ENCODE data around the gene TNNT2.
A peak's percentile ranks its signal among the peaks of the same experiment; 100 is the strongest.

TNNT2 gene

DNA sequence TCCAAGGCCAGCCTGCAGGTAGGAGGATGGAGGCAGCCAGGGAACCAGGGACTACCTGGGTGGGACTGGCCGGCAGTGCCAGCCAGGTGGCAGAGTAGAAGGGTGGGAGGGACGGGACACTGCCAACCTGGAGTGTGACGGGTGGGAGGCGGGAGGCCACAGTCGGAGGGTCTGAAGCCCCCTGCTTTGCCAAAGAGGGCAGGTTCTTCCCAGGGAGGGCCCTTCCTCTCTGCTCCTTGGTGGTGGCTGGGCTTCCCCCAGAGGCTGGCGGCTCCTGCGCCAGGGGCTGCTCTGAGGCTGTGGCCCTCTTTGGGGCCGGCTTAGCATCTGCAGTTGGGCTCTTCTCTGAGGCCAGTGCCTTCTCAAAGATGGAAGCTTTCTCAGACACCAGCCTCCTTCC, 8.7 kb upstream of the TNNT2 start:
- Histone ChIP-seq H3K27me3 (ENCODE audit: control insufficient read depth, insufficient read depth, low read length) (no peaks in the 10 kb centered on the region), H3K4me3 (ENCODE audit: low read depth, low read length) (no peak overlapping the region), H3K4me1 (ENCODE audit: control insufficient read depth, insufficient read depth, low read length) (no peaks in the 10 kb centered on the region), H3K9me3 (ENCODE audit: control insufficient read depth, insufficient read depth, low read length) (no peaks in the 10 kb centered on the region), H3K36me3 (ENCODE audit: control insufficient read depth, insufficient read depth, low read length) (peaks cover 9% of the 10 kb centered on the region), H3K9ac (ENCODE audit: low read depth, low read length) (no peak overlapping the region)

DNA sequence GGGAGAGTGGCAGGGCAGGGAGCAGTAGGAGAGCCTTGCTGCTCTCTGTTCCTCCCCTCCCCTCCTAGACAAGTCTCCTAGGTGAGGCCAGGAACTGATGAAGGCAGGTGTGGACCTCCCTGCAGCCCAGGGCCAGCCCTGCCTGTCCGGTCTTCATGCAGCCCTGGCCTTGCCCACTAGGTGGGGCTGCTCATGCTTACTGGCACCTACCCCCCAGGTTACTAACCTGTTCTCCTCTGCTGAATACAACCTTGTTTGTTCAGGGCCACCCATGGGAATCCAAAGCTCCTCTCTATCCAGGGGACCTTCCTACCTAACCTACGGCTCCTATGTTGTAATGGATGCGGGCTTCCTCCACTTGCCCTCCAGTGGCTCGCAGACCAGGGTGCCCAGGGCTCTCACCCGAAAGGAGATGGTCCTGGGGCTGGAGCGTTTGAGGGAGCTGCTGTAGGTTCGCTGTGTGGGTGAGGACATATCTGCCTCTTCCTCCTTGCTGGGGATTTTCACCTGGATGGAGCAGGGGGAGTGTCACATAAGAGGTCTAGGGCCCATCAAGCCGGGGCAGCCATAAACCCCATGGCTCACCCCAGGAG, 7.9 kb upstream of the TNNT2 start:
- Histone ChIP-seq H3K9ac (ENCODE audit: low read depth, low read length) (no peak overlapping the region), H3K36me3 (ENCODE audit: control insufficient read depth, insufficient read depth, low read length) (peaks cover 6% of the 10 kb centered on the region), H3K9me3 (ENCODE audit: control insufficient read depth, insufficient read depth, low read length) (no peaks in the 10 kb centered on the region), H3K4me3 (ENCODE audit: low read depth, low read length) (no peak overlapping the region), H3K4me1 (ENCODE audit: control insufficient read depth, insufficient read depth, low read length) (no peaks in the 10 kb centered on the region), H3K27me3 (ENCODE audit: control insufficient read depth, insufficient read depth, low read length) (no peaks in the 10 kb centered on the region)

DNA sequence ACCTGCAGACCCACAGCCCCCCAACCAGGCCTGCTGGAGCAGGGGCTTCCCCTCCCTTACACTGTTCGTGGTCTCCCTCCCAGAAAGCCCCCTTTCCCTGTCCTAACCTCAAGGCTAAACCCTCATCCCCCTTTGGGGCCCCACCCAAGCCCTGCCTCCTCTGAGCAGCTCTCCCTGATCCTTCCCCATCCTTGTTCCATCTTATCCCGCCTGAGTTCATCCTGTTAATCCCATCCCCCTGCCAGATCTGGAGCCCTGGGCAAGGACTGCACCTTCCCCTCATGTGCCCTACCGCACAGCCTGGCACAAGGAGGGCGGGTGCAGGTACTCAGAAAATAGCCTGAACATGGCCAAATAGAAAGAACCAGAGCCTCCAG, 6.9 kb upstream of the TNNT2 start:
- H3K9me3 ChIP-seq (ENCODE audit: control insufficient read depth, insufficient read depth, low read length) = no peaks in the 10 kb centered on the region
- H3K4me1 ChIP-seq (ENCODE audit: control insufficient read depth, insufficient read depth, low read length) = no peaks in the 10 kb centered on the region

DNA sequence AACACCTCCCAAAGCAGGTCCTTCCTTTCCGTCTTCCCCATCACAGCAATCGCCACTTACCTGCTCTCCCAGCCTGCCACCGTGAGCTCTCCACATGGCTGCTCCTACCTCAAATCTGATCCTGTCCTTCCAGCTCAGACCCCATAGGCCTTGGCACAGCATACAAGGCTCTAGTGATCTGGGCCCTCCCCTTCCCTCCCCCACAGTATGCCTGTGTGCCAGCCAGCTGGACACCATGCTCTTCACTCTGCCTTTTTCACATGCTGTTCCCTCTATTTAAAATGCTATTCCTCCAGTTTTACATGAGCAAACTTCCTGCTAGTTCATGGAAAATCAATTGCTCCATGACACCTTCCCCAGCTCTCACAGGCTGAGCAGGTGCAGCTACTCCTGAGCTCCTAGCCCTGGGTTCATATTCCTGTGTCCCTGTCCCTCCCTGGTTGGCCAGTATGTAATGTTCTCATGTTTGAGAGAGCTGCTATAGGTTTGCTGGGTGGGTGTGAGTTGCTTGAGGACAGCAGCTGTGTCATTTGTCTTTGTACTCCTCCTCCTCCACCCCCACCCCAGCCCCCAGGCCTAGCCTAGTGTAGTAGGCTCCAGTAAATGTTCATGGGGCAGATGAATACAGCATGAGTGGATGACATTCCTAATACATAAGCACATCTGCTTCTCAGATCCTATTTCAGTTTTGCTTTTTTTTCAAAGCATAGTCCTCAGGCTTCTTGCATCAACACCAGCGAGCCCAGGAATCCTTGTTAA, 6.3 kb upstream of the TNNT2 start:
- Histone ChIP-seq H3K27me3 (ENCODE audit: control insufficient read depth, insufficient read depth, low read length) (no peaks in the 10 kb centered on the region), H3K4me3 (ENCODE audit: low read depth, low read length) (no peak overlapping the region), H3K9me3 (ENCODE audit: control insufficient read depth, insufficient read depth, low read length) (no peaks in the 10 kb centered on the region), H3K9ac (ENCODE audit: low read depth, low read length) (no peak overlapping the region), H3K4me1 (ENCODE audit: control insufficient read depth, insufficient read depth, low read length) (no peaks in the 10 kb centered on the region), H3K36me3 (ENCODE audit: control insufficient read depth, insufficient read depth, low read length) (peaks cover 6% of the 10 kb centered on the region)

More for the DNA sequence above, 6.9 kb upstream of the TNNT2 start:
- no peak overlapping the region for H3K9ac ChIP-seq (ENCODE audit: low read depth, low read length)
- H3K36me3 ChIP-seq (ENCODE audit: control insufficient read depth, insufficient read depth, low read length) = peaks cover 6% of the 10 kb centered on the region
- H3K4me3 ChIP-seq (ENCODE audit: low read depth, low read length) = no peak overlapping the region
- no peaks in the 10 kb centered on the region for H3K27me3 ChIP-seq (ENCODE audit: control insufficient read depth, insufficient read depth, low read length)

DNA sequence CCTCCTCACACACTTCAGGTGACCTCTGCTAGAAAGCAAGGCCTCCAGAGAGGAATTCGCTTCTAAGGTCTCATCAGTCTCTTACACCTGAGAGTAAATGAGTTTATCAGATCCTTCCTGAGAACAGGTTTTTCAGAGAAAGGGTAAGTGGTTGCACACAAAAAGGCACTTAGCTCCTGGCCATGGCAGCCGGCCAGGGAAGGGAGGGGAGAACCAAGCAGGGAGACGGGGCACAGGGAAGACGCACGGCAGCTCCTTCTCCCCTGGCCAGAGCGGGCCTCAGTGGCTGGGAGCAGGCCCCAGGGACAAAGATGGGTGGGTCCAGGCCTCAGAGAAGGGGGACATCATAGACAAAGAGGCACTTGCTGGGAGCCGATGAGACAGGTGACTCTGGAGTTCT, 3.6 kb upstream of the TNNT2 start:
- H3K4me3 ChIP-seq (ENCODE audit: low read depth, low read length) = no peak overlapping the region
- no peaks in the 10 kb centered on the region for H3K27me3 ChIP-seq (ENCODE audit: control insufficient read depth, insufficient read depth, low read length)
- H3K9ac ChIP-seq (ENCODE audit: low read depth, low read length) = no peak overlapping the region
- H3K36me3 ChIP-seq (ENCODE audit: control insufficient read depth, insufficient read depth, low read length) = peaks cover 2% of the 10 kb centered on the region
- peaks cover 12% of the 10 kb centered on the region for H3K4me1 ChIP-seq (ENCODE audit: control insufficient read depth, insufficient read depth, low read length)
- no peaks in the 10 kb centered on the region for H3K9me3 ChIP-seq (ENCODE audit: control insufficient read depth, insufficient read depth, low read length)

DNA sequence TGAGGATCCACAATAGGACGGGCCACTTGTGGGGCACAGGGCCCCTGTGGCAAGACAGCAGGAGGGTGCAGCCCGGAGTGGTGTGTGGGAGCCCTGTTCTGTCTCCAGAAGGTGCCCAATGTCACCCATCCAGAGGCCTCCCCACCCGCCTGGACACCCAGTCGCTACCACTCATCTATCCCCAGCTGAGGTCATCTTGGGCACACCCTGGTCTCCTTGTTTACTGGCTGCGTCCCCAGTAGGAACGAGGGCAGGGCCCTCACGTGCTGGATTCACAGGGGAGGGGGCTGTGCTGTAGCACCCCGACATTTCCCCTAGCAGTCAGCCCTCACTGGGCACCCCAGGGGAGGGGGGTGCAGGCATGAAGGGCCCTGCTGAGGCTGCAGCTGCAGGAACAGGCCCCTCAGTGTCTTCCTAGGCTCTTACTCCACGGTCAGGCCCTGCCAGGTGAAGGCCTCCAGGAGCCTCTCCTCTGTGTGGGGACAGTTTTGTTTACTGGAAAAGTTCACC, 2.3 kb upstream of the TNNT2 start:
- Histone ChIP-seq H3K4me1 (ENCODE audit: control insufficient read depth, insufficient read depth, low read length) (peaks cover 25% of the 10 kb centered on the region), H3K9ac (ENCODE audit: low read depth, low read length) (no peak overlapping the region), H3K4me3 (ENCODE audit: low read depth, low read length) (no peak overlapping the region), H3K27me3 (ENCODE audit: control insufficient read depth, insufficient read depth, low read length) (no peaks in the 10 kb centered on the region), H3K9me3 (ENCODE audit: control insufficient read depth, insufficient read depth, low read length) (no peaks in the 10 kb centered on the region), H3K36me3 (ENCODE audit: control insufficient read depth, insufficient read depth, low read length) (peaks cover 2% of the 10 kb centered on the region)

DNA sequence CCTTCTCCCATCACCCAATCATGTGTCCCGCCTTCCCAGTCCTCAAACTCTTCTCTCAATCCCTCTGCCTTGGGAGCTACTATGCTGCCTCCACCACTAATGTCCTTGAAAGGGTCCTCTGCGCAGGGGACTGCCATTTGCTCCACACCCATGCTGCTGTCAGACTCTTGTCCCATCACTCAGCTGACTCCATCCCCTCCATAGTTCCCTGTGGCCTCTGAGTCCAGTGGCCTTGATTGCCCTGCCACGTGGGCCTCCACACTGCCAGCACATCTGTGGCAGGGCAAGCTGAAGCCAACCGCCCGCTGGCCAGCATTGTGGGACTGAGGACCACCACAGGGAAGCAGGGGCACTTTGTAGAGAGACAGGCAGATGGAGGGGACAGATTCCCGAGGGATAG, 1.3 kb upstream of the TNNT2 start:
- no peaks in the 10 kb centered on the region for H3K9me3 ChIP-seq (ENCODE audit: control insufficient read depth, insufficient read depth, low read length)

DNA sequence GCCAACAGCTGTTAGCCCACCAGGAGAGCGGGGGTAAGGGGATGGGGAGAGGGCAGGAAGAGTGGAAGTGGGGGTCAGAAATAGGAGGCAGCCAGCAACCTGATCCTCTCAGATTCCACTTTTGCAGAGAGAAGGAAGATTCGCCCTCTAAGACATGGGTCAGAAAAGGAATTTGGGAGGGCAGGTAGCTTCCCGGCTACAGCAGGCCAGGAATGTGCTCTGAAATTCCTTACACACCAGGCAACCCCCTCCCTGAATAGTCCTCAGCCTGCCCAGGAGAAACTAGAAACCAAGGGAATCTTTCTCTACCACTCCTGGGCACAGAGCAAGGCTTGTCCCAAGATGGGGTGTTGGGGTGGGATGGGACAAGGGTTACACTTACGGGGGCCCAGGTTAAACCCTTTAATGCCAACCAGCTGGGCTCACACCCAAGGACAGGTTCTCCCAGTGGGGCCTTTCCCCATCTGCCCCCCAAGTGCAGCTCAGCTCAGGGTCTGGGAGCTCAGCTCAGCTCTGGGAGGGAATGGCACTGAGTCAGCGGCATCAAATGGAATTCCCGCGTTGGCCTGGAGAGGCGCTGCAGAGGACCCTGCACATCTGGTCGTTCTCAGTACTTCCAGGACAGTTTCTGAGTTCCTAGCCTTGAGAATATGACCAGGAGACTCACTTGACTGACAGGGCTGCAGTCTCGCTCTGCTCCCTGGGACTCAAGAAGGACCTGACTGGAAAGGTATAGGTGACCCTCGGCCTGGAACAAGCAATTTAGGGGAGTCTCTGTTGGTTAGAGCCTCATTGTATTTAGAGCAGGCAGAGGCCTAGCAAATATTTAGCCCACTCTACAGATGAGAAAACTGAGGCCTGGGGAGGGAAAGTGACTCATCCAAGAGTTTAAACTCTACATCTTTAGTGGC, 761 bp downstream of the TNNT2 start:
- H3K9me3 ChIP-seq (ENCODE audit: control insufficient read depth, insufficient read depth, low read length) = no peaks in the 10 kb centered on the region
- H3K9ac ChIP-seq (ENCODE audit: low read depth, low read length) = no peak overlapping the region
- H3K27me3 ChIP-seq (ENCODE audit: control insufficient read depth, insufficient read depth, low read length) = no peaks in the 10 kb centered on the region
- peaks cover 31% of the 10 kb centered on the region for H3K4me1 ChIP-seq (ENCODE audit: control insufficient read depth, insufficient read depth, low read length)
- no peaks in the 10 kb centered on the region for H3K36me3 ChIP-seq (ENCODE audit: control insufficient read depth, insufficient read depth, low read length)
- peak overlapping the region; percentile 23 for H3K4me3 ChIP-seq (ENCODE audit: low read depth, low read length)

More for the DNA sequence above, 1.3 kb upstream of the TNNT2 start:
- Histone ChIP-seq H3K9ac (ENCODE audit: low read depth, low read length) (no peak overlapping the region), H3K4me3 (ENCODE audit: low read depth, low read length) (no peak overlapping the region), H3K36me3 (ENCODE audit: control insufficient read depth, insufficient read depth, low read length) (peaks cover 2% of the 10 kb centered on the region), H3K4me1 (ENCODE audit: control insufficient read depth, insufficient read depth, low read length) (peaks cover 28% of the 10 kb centered on the region), H3K27me3 (ENCODE audit: control insufficient read depth, insufficient read depth, low read length) (no peaks in the 10 kb centered on the region)

DNA sequence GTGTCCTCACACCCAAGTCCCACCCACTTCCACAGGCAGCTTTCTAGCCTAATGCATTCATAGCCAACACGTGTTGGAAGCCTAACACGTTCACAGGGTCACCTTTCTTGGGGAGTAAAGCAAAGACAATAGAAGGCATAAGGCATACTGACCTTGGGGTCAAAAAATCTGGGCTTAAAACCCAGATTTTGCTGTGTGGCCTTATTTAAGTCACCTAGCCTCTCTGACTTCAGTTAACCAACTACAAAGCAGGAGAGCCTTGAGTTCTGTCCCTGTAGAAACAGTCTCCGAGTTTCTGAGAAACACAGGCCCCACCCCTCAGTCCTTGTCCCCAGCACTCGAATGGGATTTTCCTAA, 1.4 kb downstream of the TNNT2 start:
- H3K9me3 ChIP-seq (ENCODE audit: control insufficient read depth, insufficient read depth, low read length) = no peaks in the 10 kb centered on the region
- peaks cover 31% of the 10 kb centered on the region for H3K4me1 ChIP-seq (ENCODE audit: control insufficient read depth, insufficient read depth, low read length)
- no peaks in the 10 kb centered on the region for H3K27me3 ChIP-seq (ENCODE audit: control insufficient read depth, insufficient read depth, low read length)
- H3K36me3 ChIP-seq (ENCODE audit: control insufficient read depth, insufficient read depth, low read length) = no peaks in the 10 kb centered on the region
- H3K9ac ChIP-seq (ENCODE audit: low read depth, low read length) = no peak overlapping the region
- H3K4me3 ChIP-seq (ENCODE audit: low read depth, low read length) = no peak overlapping the region

DNA sequence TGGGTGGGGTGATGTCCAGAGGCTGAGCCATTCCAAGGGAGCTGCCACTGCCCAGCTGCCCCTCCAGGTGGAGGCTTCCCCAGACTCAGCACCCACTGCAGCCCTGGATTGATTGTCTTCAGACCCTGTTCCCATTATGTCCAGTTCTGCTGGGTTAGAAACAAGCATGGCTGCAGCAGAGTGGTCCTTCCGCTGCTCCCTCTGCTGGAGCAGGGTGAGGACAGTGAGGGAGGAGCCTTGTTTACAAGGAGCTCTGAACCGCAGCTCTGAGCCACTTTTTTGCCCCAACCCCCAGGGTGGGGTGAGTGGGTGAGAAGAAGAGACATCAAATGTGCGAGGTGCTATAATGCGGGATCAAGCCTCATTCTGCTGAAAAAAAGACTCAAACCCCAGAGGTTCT, 2.3 kb downstream of the TNNT2 start:
- no peaks in the 10 kb centered on the region for H3K9me3 ChIP-seq (ENCODE audit: control insufficient read depth, insufficient read depth, low read length)
- H3K4me1 ChIP-seq (ENCODE audit: control insufficient read depth, insufficient read depth, low read length) = peaks cover 31% of the 10 kb centered on the region
- no peak overlapping the region for H3K9ac ChIP-seq (ENCODE audit: low read depth, low read length)
- H3K27me3 ChIP-seq (ENCODE audit: control insufficient read depth, insufficient read depth, low read length) = no peaks in the 10 kb centered on the region
- H3K4me3 ChIP-seq (ENCODE audit: low read depth, low read length) = no peak overlapping the region
- no peaks in the 10 kb centered on the region for H3K36me3 ChIP-seq (ENCODE audit: control insufficient read depth, insufficient read depth, low read length)

DNA sequence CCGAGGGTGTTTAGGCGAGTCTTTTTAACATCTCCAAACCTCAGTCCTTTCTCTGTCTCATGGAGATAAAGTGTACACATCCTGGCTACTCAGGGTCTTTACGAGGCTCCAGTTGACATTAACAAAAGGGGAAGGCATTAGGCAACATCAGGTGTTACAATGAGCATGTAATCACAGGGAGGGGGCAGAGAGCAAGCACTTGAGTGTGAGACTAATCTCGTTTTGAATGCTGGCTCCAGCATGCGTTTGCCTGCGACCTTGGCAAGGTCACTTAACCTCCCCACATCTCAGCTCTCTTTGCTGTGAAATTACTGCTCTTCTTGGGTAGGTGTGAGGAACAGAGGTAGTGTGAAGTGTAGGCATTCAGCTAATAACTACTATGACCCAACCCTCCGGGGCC, 3.1 kb downstream of the TNNT2 start:
- H3K36me3 ChIP-seq (ENCODE audit: control insufficient read depth, insufficient read depth, low read length) = no peaks in the 10 kb centered on the region
- H3K27me3 ChIP-seq (ENCODE audit: control insufficient read depth, insufficient read depth, low read length) = no peaks in the 10 kb centered on the region
- H3K9ac ChIP-seq (ENCODE audit: low read depth, low read length) = no peak overlapping the region
- no peak overlapping the region for H3K4me3 ChIP-seq (ENCODE audit: low read depth, low read length)
- no peaks in the 10 kb centered on the region for H3K9me3 ChIP-seq (ENCODE audit: control insufficient read depth, insufficient read depth, low read length)
- peaks cover 31% of the 10 kb centered on the region for H3K4me1 ChIP-seq (ENCODE audit: control insufficient read depth, insufficient read depth, low read length)

Data from iPS-15b (cell line).